Adrenal gland (tissue), 5 donors: ENCODE results near the gene WDTC1.

Experiments
- CTCF ChIP-seq, 6 experiments: fragments of 450-650 bp in 4 of 6; fragments of 200-600 bp in 2 of 6; sonication (generic) in 1 of 6; IDR thresholded peaks; 1 replicate in 5 of 6; 2 replicates in 1 of 6; pipeline versions ENCODE4 v1.5.1 to v1.8.0; 2016 to 2021; ENCODE audit warnings: antibody characterized with exemption in 6 of 6, mild to moderate bottlenecking in 2 of 6, moderate library complexity in 1 of 6
- POLR2A ChIP-seq, 2 donors: fragments of 450-650 bp; IDR thresholded peaks; one replicate each; pipeline ENCODE4 v1.6.1; 2017; ENCODE audit warnings: antibody characterized with exemption in 2 of 2, mild to moderate bottlenecking in 2 of 2, moderate library complexity in 1 of 2
- donor health status: DM: no; HTN: no; CAD: no.

GRCh38 chr1:27321813-27322568, 87.6 kb downstream of the WDTC1 start, which contains the start of gene TMEM222:
- TF ChIP-seq CTCF (IDR thresholded peaks at IDR 0.05) (peak in 5 of 6 experiments; percentile 20 to 53 (median 35)), POLR2A (IDR thresholded peaks at IDR 0.05) (peak; percentile 36 to 62)
